Vagina (tissue), 2 donors: ENCODE data around the gene MAT1A. TPM values are rescaled to one million over a fixed set of nuclear protein-coding genes. Genes with fewer than 3 reads are reported as not detected.

ENCODE experiments used
- DNase-seq, 2 donors: peaks; one replicate each; pipeline ENCODE4 v3.0.0-alpha.2; 2017; ENCODE audit errors: extremely low spot score in 2 of 2
- H3K27ac ChIP-seq: fragments of 200-600 bp; sonication (generic); one replicate; pipeline ENCODE4 v1.5.1; 2019
- H3K27me3 ChIP-seq: fragments of 200-600 bp; sonication (generic); one replicate; pipeline ENCODE4 v1.5.1; 2019
- H3K36me3 ChIP-seq, 2 donors: fragments of 200-600 bp; sonication (generic); one replicate each; pipeline ENCODE4 v1.5.1; 2017 to 2019
- H3K4me1 ChIP-seq: fragments of 200-600 bp; sonication (generic); one replicate; pipeline ENCODE4 v1.5.1; 2019
- H3K4me3 ChIP-seq, 2 donors: fragments of 200-600 bp; sonication (generic); 1 replicate in 1 of 2; 2 replicates in 1 of 2; pipeline ENCODE4 v1.5.1; 2016 to 2019
- H3K9me3 ChIP-seq: fragments of 200-600 bp; sonication (generic); one replicate; pipeline ENCODE4 v1.5.1; 2019
- POLR2A ChIP-seq, 2 donors: fragments of 450-650 bp; IDR thresholded peaks; one replicate each; pipeline ENCODE4 v1.6.1; 2017; ENCODE audit warnings: antibody characterized with exemption in 2 of 2, mild to moderate bottlenecking in 2 of 2, moderate library complexity in 2 of 2
- POLR2AphosphoS5 ChIP-seq, 2 donors: sonication (generic); formaldehyde crosslinking; IDR thresholded peaks; one replicate each; pipeline ENCODE4 v1.9.0; 2017; ENCODE audit warnings: antibody characterized with exemption in 2 of 2, mild to moderate bottlenecking in 2 of 2, low read depth in 1 of 2; ENCODE audit not compliant: insufficient read depth in 1 of 2
- intact Hi-C: fragments of 100-400 bp; cut with DNase I; formaldehyde crosslinking; loops from one replicate; pipeline ENCODE4 v1.15.1; 2023
- total RNA-seq: library from RNA; depleted of rRNA; stranded (reverse); fragments of >200 nt; gene quantifications from one replicate; pipeline ENCODE4 v1.2.3, GENCODE V29; 2016
- TF ChIP-seq, protein P1 (sequence below), 3 experiments: fragments of 450-650 bp in 2 of 3; fragments of 200-600 bp in 1 of 3; sonication (generic) in 1 of 3; IDR thresholded peaks; one replicate each; pipeline ENCODE4 v1.5.1; 2017 to 2019; ENCODE audit warnings: antibody characterized with exemption in 3 of 3, mild to moderate bottlenecking in 2 of 3, moderate library complexity in 2 of 3

MAT1A gene
- total RNA-seq, 1 donor from 2014 or later: not detected

DNA sequence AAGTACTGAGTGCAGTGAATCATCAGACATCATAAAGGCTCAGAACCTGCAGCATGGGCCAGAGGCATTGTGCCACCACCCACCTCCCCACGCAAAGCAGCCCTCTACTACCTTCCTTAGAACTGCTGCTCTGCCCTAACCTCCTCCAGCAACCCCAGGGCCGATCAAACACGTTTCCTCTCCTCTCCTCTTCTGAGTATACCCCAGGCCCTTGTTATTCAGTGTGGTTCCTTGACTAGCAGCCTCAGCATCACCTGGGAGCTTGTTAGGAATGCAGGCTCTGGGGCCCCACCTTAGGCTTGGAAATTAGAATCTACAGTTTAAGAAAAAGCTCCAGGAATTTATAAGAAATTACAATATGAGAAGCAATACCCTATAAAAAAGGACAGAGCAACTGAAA lies 33.9 kb upstream of the MAT1A start:
- H3K36me3 ChIP-seq: no peaks in the 10 kb centered on the region
- intact Hi-C loops: no loop called here
- no peak for TF ChIP-seq POLR2AphosphoS5 (IDR thresholded peaks at IDR 0.05; ENCODE audit: insufficient read depth in 1 of 2, low read depth in 1 of 2)
- TF ChIP-seq, protein P1, sequence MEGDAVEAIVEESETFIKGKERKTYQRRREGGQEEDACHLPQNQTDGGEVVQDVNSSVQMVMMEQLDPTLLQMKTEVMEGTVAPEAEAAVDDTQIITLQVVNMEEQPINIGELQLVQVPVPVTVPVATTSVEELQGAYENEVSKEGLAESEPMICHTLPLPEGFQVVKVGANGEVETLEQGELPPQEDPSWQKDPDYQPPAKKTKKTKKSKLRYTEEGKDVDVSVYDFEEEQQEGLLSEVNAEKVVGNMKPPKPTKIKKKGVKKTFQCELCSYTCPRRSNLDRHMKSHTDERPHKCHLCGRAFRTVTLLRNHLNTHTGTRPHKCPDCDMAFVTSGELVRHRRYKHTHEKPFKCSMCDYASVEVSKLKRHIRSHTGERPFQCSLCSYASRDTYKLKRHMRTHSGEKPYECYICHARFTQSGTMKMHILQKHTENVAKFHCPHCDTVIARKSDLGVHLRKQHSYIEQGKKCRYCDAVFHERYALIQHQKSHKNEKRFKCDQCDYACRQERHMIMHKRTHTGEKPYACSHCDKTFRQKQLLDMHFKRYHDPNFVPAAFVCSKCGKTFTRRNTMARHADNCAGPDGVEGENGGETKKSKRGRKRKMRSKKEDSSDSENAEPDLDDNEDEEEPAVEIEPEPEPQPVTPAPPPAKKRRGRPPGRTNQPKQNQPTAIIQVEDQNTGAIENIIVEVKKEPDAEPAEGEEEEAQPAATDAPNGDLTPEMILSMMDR (IDR thresholded peaks at IDR 0.05): no peak
- TF ChIP-seq POLR2A (IDR thresholded peaks at IDR 0.05): no peak

DNA sequence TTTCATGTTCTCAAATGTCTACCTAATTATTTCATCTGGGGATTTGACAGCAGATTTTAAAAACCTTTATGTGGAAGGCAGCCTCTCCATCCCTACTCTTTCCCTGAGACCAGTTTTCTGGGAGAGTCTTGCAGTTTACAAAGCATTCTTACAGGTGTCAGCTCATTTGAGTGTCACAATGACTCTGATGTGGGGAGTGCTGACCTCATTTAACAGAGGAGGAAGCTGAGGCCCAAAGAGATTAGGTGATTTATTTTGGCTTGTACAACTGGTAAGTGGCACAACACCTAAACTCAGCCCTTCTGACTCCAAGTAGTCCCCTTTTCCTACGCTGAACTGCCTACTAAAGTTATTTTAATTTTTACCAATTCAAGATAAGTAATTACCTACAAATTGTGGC lies 33.3 kb upstream of the MAT1A start:
- Histone ChIP-seq H3K4me1 (no peaks in the 10 kb centered on the region), H3K27me3 (no peaks in the 10 kb centered on the region), H3K9me3 (no peaks in the 10 kb centered on the region), H3K27ac (no peak overlapping the region), H3K4me3 (no peak overlapping the region), H3K36me3 (no peaks in the 10 kb centered on the region)
- TF ChIP-seq POLR2A (IDR thresholded peaks at IDR 0.05) (no peak), POLR2AphosphoS5 (IDR thresholded peaks at IDR 0.05; ENCODE audit: insufficient read depth in 1 of 2, low read depth in 1 of 2) (no peak)
- TF ChIP-seq, protein P1 (IDR thresholded peaks at IDR 0.05): no peak
- intact Hi-C loops: no loop called here
- DNase-seq: no peak

More for the DNA sequence above, 33.9 kb upstream of the MAT1A start:
- no peaks in the 10 kb centered on the region for H3K27me3 ChIP-seq
- H3K4me3 ChIP-seq: no peak overlapping the region
- H3K27ac ChIP-seq: no peak overlapping the region
- no peaks in the 10 kb centered on the region for H3K9me3 ChIP-seq
- H3K4me1 ChIP-seq: no peaks in the 10 kb centered on the region
- no peak for DNase-seq

DNA sequence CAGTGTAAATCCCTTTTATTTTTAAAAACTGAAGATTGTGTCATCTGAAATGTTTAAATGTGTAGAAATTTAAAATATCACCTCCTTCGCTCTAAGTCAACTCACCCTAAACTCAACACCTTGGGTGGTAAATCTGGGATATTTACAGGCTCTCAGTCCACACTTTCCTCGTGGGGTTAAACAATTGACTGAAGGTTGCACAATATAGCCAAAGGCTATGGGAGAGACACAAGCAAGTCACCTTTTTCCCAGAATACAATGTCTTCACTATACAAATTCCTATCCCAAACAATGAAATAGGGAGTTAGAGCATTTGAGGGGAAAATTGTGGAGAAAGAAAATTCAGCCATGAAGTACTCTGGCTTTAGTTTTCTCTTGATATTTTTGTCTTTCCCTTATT lies 32.7 kb upstream of the MAT1A start:
- H3K27me3 ChIP-seq: no peaks in the 10 kb centered on the region
- TF ChIP-seq POLR2AphosphoS5 (IDR thresholded peaks at IDR 0.05; ENCODE audit: insufficient read depth in 1 of 2, low read depth in 1 of 2) (no peak), POLR2A (IDR thresholded peaks at IDR 0.05) (no peak)
- TF ChIP-seq, protein P1 (IDR thresholded peaks at IDR 0.05): no peak

GRCh38 chr10:80321183-80321582 lies 31.7 kb upstream of the MAT1A start:
- no peaks in the 10 kb centered on the region for H3K27me3 ChIP-seq
- intact Hi-C loops: no loop called here
- no peak for TF ChIP-seq POLR2AphosphoS5 (IDR thresholded peaks at IDR 0.05; ENCODE audit: insufficient read depth in 1 of 2, low read depth in 1 of 2)
- no peak for TF ChIP-seq POLR2A (IDR thresholded peaks at IDR 0.05)
- TF ChIP-seq, protein P1 (IDR thresholded peaks at IDR 0.05): no peak
- no peak overlapping the region for H3K4me3 ChIP-seq
- H3K36me3 ChIP-seq: no peaks in the 10 kb centered on the region
- no peaks in the 10 kb centered on the region for H3K9me3 ChIP-seq
- DNase-seq: no peak
- no peak overlapping the region for H3K27ac ChIP-seq
- no peaks in the 10 kb centered on the region for H3K4me1 ChIP-seq

More for the DNA sequence above, 32.7 kb upstream of the MAT1A start:
- H3K4me3 ChIP-seq: no peak overlapping the region
- H3K27ac ChIP-seq: no peak overlapping the region
- H3K4me1 ChIP-seq: no peaks in the 10 kb centered on the region
- DNase-seq: no peak
- no peaks in the 10 kb centered on the region for H3K9me3 ChIP-seq
- H3K36me3 ChIP-seq: no peaks in the 10 kb centered on the region
- intact Hi-C loops: no loop called here

- DNase-seq: no peak
- no peaks in the 10 kb centered on the region for H3K36me3 ChIP-seq
- H3K4me1 ChIP-seq: no peaks in the 10 kb centered on the region
- intact Hi-C loops: no loop called here
- no peak overlapping the region for H3K27ac ChIP-seq
- H3K9me3 ChIP-seq: no peaks in the 10 kb centered on the region
- H3K4me3 ChIP-seq: no peak overlapping the region
- no peaks in the 10 kb centered on the region for H3K27me3 ChIP-seq
- TF ChIP-seq POLR2AphosphoS5 (IDR thresholded peaks at IDR 0.05; ENCODE audit: insufficient read depth in 1 of 2, low read depth in 1 of 2): no peak
- TF ChIP-seq POLR2A (IDR thresholded peaks at IDR 0.05): no peak
- TF ChIP-seq, protein P1 (IDR thresholded peaks at IDR 0.05): no peak
Observed at GRCh38 chr10:80320377-80320776, 30.9 kb upstream of the MAT1A start.
